HEK293 (cell line): ENCODE measurements around the gene MRRF.

Source experiments
- MYNN ChIP-seq: fragments of 450-650 bp; formaldehyde crosslinking; IDR thresholded peaks from 2 replicates; pipeline ENCODE4 v1.5.1; 2016; ENCODE audit warnings: missing biosample characterization, missing genetic modification characterization, borderline replicate concordance
- SP2 ChIP-seq: fragments of 450-650 bp; formaldehyde crosslinking; IDR thresholded peaks from 2 replicates; pipeline ENCODE4 v1.5.1; 2016; ENCODE audit warnings: missing biosample characterization, missing genetic modification characterization
- ZBTB48 ChIP-seq: fragments of 450-650 bp; formaldehyde crosslinking; IDR thresholded peaks from 2 replicates; pipeline ENCODE4 v1.5.1; 2016; ENCODE audit warnings: missing biosample characterization, missing genetic modification characterization
- ZNF175 ChIP-seq: fragments of 450-650 bp; formaldehyde crosslinking; IDR thresholded peaks from 2 replicates; pipeline ENCODE4 v1.5.1; 2016; ENCODE audit warnings: missing biosample characterization, missing genetic modification characterization
- ZNF292 ChIP-seq: fragments of 450-650 bp; formaldehyde crosslinking; IDR thresholded peaks from 2 replicates; pipeline ENCODE4 v1.5.1; 2016; ENCODE audit warnings: low read depth, missing biosample characterization, missing genetic modification characterization, borderline replicate concordance
- ZNF302 ChIP-seq: fragments of 450-650 bp; formaldehyde crosslinking; IDR thresholded peaks from 2 replicates; pipeline ENCODE4 v1.5.1; 2016; ENCODE audit warnings: missing biosample characterization, missing genetic modification characterization, low read depth
- ZNF366 ChIP-seq: fragments of 450-650 bp; formaldehyde crosslinking; conservative IDR thresholded peaks from 2 replicates; pipeline ENCODE4 v1.5.1; 2016; ENCODE audit warnings: missing biosample characterization, missing genetic modification characterization
- ZNF549 ChIP-seq: fragments of 450-650 bp; IDR thresholded peaks from 2 replicates; pipeline ENCODE4 v1.5.1; 2018; ENCODE audit warnings: missing biosample characterization, missing genetic modification characterization, mild to moderate bottlenecking, inconsistent platforms, moderate library complexity
- ZNF629 ChIP-seq: fragments of 450-650 bp; formaldehyde crosslinking; IDR thresholded peaks from 2 replicates; pipeline ENCODE4 v1.5.1; 2017; ENCODE audit warnings: missing biosample characterization, missing genetic modification characterization
- ZNF747 ChIP-seq: fragments of 450-650 bp; formaldehyde crosslinking; IDR thresholded peaks from 2 replicates; pipeline ENCODE4 v1.5.1; 2016; ENCODE audit warnings: missing biosample characterization, missing genetic modification characterization
- TF ChIP-seq, protein P1 (sequence below): fragments of 450-650 bp; formaldehyde crosslinking; IDR thresholded peaks from 2 replicates; pipeline ENCODE4 v1.5.1; 2017; ENCODE audit warnings: missing biosample characterization, missing genetic modification characterization
- TF ChIP-seq, protein P2 (sequence below): fragments of 450-650 bp; formaldehyde crosslinking; IDR thresholded peaks from 2 replicates; pipeline ENCODE4 v1.5.1; 2016; ENCODE audit warnings: missing biosample characterization, missing genetic modification characterization
- TF ChIP-seq, protein P3 (sequence below): fragments of 450-650 bp; formaldehyde crosslinking; optimal IDR thresholded peaks from 2 replicates; pipeline ENCODE3; 2016; ENCODE audit warnings: missing biosample characterization, mild to moderate bottlenecking, missing genetic modification characterization
- TF ChIP-seq, protein P4 (sequence below): fragments of 450-650 bp; formaldehyde crosslinking; IDR thresholded peaks from 2 replicates; pipeline ENCODE4 v1.5.0; 2017; ENCODE audit warnings: missing biosample characterization, missing genetic modification characterization, borderline replicate concordance

DNA sequence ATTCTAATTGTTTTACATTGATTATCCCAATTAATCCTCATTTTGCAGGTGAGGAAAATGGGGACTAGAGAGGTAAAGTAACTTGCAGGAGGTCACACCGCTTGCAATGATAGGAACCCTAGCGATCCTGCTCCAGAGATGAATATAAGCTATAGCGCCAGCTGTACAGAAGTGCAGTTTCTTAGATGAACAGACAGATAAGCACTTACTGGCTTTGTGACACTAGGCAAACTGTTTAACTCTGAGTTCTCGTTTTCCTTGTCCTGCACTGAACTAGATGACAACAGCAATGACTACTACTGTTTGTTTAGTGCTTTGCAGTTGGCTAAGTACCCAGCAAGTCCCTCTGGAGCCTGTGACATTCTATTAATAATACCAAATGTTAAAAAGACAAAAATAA lies 47.0 kb upstream of the MRRF start:
- TF ChIP-seq, protein P1, sequence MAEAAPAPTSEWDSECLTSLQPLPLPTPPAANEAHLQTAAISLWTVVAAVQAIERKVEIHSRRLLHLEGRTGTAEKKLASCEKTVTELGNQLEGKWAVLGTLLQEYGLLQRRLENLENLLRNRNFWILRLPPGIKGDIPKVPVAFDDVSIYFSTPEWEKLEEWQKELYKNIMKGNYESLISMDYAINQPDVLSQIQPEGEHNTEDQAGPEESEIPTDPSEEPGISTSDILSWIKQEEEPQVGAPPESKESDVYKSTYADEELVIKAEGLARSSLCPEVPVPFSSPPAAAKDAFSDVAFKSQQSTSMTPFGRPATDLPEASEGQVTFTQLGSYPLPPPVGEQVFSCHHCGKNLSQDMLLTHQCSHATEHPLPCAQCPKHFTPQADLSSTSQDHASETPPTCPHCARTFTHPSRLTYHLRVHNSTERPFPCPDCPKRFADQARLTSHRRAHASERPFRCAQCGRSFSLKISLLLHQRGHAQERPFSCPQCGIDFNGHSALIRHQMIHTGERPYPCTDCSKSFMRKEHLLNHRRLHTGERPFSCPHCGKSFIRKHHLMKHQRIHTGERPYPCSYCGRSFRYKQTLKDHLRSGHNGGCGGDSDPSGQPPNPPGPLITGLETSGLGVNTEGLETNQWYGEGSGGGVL, result no peak
- TF ChIP-seq SP2 (tag by site-specific recombination) (no peak), ZNF302 (tag by site-specific recombination) (no peak), ZNF549 (tag by site-specific recombination) (no peak), MYNN (tag by site-specific recombination) (no peak), ZNF366 (tag by site-specific recombination) (no peak), ZBTB48 (tag by site-specific recombination) (no peak), ZNF747 (tag by site-specific recombination) (no peak), ZNF292 (tag by site-specific recombination) (no peak), ZNF629 (tag by site-specific recombination) (no peak), ZNF175 (no peak)
- TF ChIP-seq, protein P2, sequence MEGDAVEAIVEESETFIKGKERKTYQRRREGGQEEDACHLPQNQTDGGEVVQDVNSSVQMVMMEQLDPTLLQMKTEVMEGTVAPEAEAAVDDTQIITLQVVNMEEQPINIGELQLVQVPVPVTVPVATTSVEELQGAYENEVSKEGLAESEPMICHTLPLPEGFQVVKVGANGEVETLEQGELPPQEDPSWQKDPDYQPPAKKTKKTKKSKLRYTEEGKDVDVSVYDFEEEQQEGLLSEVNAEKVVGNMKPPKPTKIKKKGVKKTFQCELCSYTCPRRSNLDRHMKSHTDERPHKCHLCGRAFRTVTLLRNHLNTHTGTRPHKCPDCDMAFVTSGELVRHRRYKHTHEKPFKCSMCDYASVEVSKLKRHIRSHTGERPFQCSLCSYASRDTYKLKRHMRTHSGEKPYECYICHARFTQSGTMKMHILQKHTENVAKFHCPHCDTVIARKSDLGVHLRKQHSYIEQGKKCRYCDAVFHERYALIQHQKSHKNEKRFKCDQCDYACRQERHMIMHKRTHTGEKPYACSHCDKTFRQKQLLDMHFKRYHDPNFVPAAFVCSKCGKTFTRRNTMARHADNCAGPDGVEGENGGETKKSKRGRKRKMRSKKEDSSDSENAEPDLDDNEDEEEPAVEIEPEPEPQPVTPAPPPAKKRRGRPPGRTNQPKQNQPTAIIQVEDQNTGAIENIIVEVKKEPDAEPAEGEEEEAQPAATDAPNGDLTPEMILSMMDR, result no peak
- TF ChIP-seq, protein P3, sequence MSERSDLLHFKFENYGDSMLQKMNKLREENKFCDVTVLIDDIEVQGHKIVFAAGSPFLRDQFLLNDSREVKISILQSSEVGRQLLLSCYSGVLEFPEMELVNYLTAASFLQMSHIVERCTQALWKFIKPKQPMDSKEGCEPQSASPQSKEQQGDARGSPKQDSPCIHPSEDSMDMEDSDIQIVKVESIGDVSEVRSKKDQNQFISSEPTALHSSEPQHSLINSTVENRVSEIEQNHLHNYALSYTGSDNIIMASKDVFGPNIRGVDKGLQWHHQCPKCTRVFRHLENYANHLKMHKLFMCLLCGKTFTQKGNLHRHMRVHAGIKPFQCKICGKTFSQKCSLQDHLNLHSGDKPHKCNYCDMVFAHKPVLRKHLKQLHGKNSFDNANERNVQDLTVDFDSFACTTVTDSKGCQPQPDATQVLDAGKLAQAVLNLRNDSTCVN, result no peak
- TF ChIP-seq, protein P4, sequence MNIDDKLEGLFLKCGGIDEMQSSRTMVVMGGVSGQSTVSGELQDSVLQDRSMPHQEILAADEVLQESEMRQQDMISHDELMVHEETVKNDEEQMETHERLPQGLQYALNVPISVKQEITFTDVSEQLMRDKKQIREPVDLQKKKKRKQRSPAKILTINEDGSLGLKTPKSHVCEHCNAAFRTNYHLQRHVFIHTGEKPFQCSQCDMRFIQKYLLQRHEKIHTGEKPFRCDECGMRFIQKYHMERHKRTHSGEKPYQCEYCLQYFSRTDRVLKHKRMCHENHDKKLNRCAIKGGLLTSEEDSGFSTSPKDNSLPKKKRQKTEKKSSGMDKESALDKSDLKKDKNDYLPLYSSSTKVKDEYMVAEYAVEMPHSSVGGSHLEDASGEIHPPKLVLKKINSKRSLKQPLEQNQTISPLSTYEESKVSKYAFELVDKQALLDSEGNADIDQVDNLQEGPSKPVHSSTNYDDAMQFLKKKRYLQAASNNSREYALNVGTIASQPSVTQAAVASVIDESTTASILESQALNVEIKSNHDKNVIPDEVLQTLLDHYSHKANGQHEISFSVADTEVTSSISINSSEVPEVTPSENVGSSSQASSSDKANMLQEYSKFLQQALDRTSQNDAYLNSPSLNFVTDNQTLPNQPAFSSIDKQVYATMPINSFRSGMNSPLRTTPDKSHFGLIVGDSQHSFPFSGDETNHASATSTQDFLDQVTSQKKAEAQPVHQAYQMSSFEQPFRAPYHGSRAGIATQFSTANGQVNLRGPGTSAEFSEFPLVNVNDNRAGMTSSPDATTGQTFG (tag by site-specific recombination), result no peak
